GM12878 (cell line): Measurements from ENCODE around the gene GPC3. TPM values are rescaled to one million over a fixed set of nuclear protein-coding genes. Genes with fewer than 3 reads are reported as not detected.

ENCODE experiments used
- ATAC-seq: fragments of 200-7000 bp; cut with Tn5 transposase; 3 replicates; pipeline ENCODE4 v1.9.1; 2020; ENCODE audit warnings: mild to moderate bottlenecking, moderate library complexity
- BruUV-seq: library from RNA; stranded (reverse); fragments of 400-500 nt; replicated peaks from 2 replicates; lab custom pipeline; 2021; lab: Mats Ljungman, UMichigan
- CTCF ChIA-PET: fragments of 300-600 bp; sonication (Branson Sonifier 250); formaldehyde crosslinking; extraction: SDS; loops from one replicate; lab custom pipeline; 2021; ENCODE audit warnings: inconsistent platforms; lab: Yijun Ruan, JAX
- POLR2A ChIA-PET: fragments of 350-600 bp; formaldehyde crosslinking; extraction: SDS; loops from one replicate; lab custom pipeline; 2021; ENCODE audit warnings: inconsistent platforms; lab: Charles Lee
- RAD21 ChIA-PET: fragments of 300-600 bp; sonication (Branson Sonifier 250); formaldehyde crosslinking; loops from one replicate; lab custom pipeline; 2023; ENCODE audit warnings: antibody characterized with exemption; ENCODE audit not compliant: unreplicated experiment; lab: Charles Lee
- SMC1A ChIA-PET: fragments of 300-600 bp; sonication (Branson Sonifier 250); formaldehyde crosslinking; loops from one replicate; lab custom pipeline; 2023; ENCODE audit not compliant: unreplicated experiment, uncharacterized antibody; lab: Charles Lee
- DNase-seq: peaks from one replicate; pipeline ENCODE4 v3.0.0-alpha.2; 2011; ENCODE audit warnings: low read depth, low spot score
- FAIRE-seq: peaks from 3 replicates; lab custom pipeline; 2011; peaks lifted over from hg19 to GRCh38; lab: Jason Lieb, UNC
- H2AFZ ChIP-seq: 2 replicates; pipeline ENCODE4 v1.6.0; 2011; ENCODE audit warnings: low read depth, low read length, control low read depth; ENCODE audit not compliant: control insufficient read depth
- H3K27ac ChIP-seq: 2 replicates; pipeline ENCODE4 v1.5.1; 2011; ENCODE audit warnings: control low read depth; ENCODE audit not compliant: control insufficient read depth, insufficient read depth
- H3K27me3 ChIP-seq, 2 experiments: replicated peaks in 1 of 2; 2 replicates each; pipeline versions ENCODE4 v1.6.0 to v1.6.1; 2011; ENCODE audit warnings: low read length in 1 of 2; ENCODE audit not compliant: control insufficient read depth in 2 of 2, insufficient read depth in 2 of 2
- H3K36me3 ChIP-seq, 2 experiments: 2 replicates each; pipeline ENCODE4 v1.5.1; 2011; ENCODE audit warnings: low read length in 1 of 2; ENCODE audit not compliant: control insufficient read depth in 2 of 2, insufficient read depth in 2 of 2
- H3K4me1 ChIP-seq: 2 replicates; pipeline ENCODE4 v1.6.1; 2011; ENCODE audit warnings: mild to moderate bottlenecking, low read length, moderate library complexity, mixed read lengths; ENCODE audit not compliant: control insufficient read depth, insufficient read depth
- H3K4me2 ChIP-seq: 2 replicates; pipeline ENCODE4 v1.6.0; 2011; ENCODE audit warnings: control low read depth; ENCODE audit not compliant: control insufficient read depth, insufficient read depth
- H3K4me3 ChIP-seq: fragments of 200-600 bp; sonication (generic); 2 replicates; pipeline ENCODE4 v1.5.1; 2016
- H3K79me2 ChIP-seq: 2 replicates; pipeline ENCODE4 v1.6.0; 2011; ENCODE audit warnings: low read length; ENCODE audit not compliant: control insufficient read depth, insufficient read depth
- H3K9ac ChIP-seq: 2 replicates; pipeline ENCODE4 v1.8.0; 2011; ENCODE audit warnings: low read length, control low read depth, mixed read lengths; ENCODE audit not compliant: control insufficient read depth, insufficient read depth
- H3K9me3 ChIP-seq: replicated peaks from 3 replicates; pipeline ENCODE4 v1.5.1; 2011; ENCODE audit warnings: mild to moderate bottlenecking, low read length; ENCODE audit not compliant: control insufficient read depth, insufficient read depth
- H4K20me1 ChIP-seq: 2 replicates; pipeline ENCODE4 v1.6.0; 2011; ENCODE audit not compliant: control insufficient read depth, insufficient read depth
- BHLHE40 ChIP-seq, 2 experiments: fragments of 450-650 bp in 1 of 2; IDR thresholded peaks; 2 replicates each; pipeline ENCODE4 v1.6.1; 2011 to 2017; ENCODE audit warnings: low read depth in 2 of 2, borderline replicate concordance in 1 of 2, improper control_type of control experiment in 1 of 2, low read length in 1 of 2, mild to moderate bottlenecking in 1 of 2
- CBX5 ChIP-seq: sonication (generic); IDR thresholded peaks from 2 replicates; pipeline ENCODE4 v1.6.1; 2016; ENCODE audit warnings: low read depth, moderate library complexity, mild to moderate bottlenecking, inconsistent platforms
- HDAC6 ChIP-seq: fragments of 200-600 bp; sonication (generic); IDR thresholded peaks from one replicate; pipeline ENCODE4 v1.8.0; 2017; ENCODE audit warnings: antibody characterized with exemption; ENCODE audit not compliant: unreplicated experiment
- HDGF ChIP-seq: fragments of 450-650 bp; IDR thresholded peaks from 2 replicates; pipeline ENCODE4 v1.6.1; 2016; ENCODE audit warnings: antibody characterized with exemption
- MYB ChIP-seq: fragments of 150-350 bp; IDR thresholded peaks from 2 replicates; pipeline ENCODE4 v1.6.1; 2014; ENCODE audit warnings: mild to moderate bottlenecking, low read depth, low read length, borderline replicate concordance
- SUZ12 ChIP-seq: fragments of 200-600 bp; sonication (generic); IDR thresholded peaks from one replicate; pipeline ENCODE4 v1.6.1; 2018; ENCODE audit warnings: antibody characterized with exemption, mild to moderate bottlenecking; ENCODE audit not compliant: unreplicated experiment
- TBL1XR1 ChIP-seq: IDR thresholded peaks from 2 replicates; pipeline ENCODE4 v1.6.1; 2012; ENCODE audit warnings: low read depth, low read length, improper control_type of control experiment
- TCF7 ChIP-seq: IDR thresholded peaks from 2 replicates; pipeline ENCODE4 v1.6.1; 2014; ENCODE audit warnings: antibody characterized with exemption, borderline replicate concordance
- WGBS: methylation state at CpG from one replicate; pipeline ENCODE4 v1.1.6; 2016; ENCODE audit warnings: low lambda C conversion rate; ENCODE audit not compliant: insufficient replicate concordance, insufficient coverage; ENCODE audit errors: missing lambda C conversion rate; 5-methylcytosine and 5-hydroxymethylcytosine counted together
- in situ Hi-C: fragments of 300-500 bp; cut with MboI; formaldehyde crosslinking; loops from 9 replicates; pipeline ENCODE4 v1.14.3; 2018; ENCODE audit warnings: mixed read lengths
- intact Hi-C: fragments of 100-400 bp; cut with micrococcal nuclease; formaldehyde crosslinking; loops from one replicate; pipeline ENCODE4 v1.14.2; 2022; ENCODE audit not compliant: unreplicated experiment
- polyA plus RNA-seq, 11 experiments: library from polyadenylated mRNA; depleted of rRNA in 4 of 11; unstranded in 6 of 11; stranded (reverse) in 5 of 11; fragments of >200 nt; fragmentation: Nextera tagmentation in 4 of 11; fragmentation: Illumina TruSeq in 1 of 11; extraction: Ambion mirVana in 4 of 11; extraction: Trizol in 1 of 11; gene quantifications; 1 replicate in 1 of 11; 2 replicates in 10 of 11; pipeline versions ENCODE4 v1.2.1 to v1.2.3, GENCODE V29; 2011 to 2016; ENCODE audit warnings: inconsistent platforms in 2 of 11, missing spikeins in 2 of 11, low read depth in 1 of 11
- total RNA-seq, 4 experiments: library from RNA; depleted of rRNA in 3 of 4; stranded (reverse); fragments of >200 nt in 3 of 4; fragmentation: Illumina TruSeq in 1 of 4; extraction: Trizol in 1 of 4; gene quantifications; 2 replicates each; pipeline versions ENCODE4 v1.2.1 to v1.2.3, GENCODE V29; 2013 to 2021
- TF ChIP-seq, protein P1 (sequence below): IDR thresholded peaks from 2 replicates; pipeline ENCODE4 v1.6.1; 2011; ENCODE audit warnings: low read depth, low read length, improper control_type of control experiment, borderline replicate concordance
- TF ChIP-seq, protein P2 (sequence below): fragments of 450-650 bp; IDR thresholded peaks from 2 replicates; pipeline ENCODE4 v1.6.1; 2017; ENCODE audit warnings: low read depth, mild to moderate bottlenecking, moderate library complexity
- TF ChIP-seq, protein P3 (sequence below): IDR thresholded peaks from 2 replicates; pipeline ENCODE4 v1.6.1; 2012; ENCODE audit warnings: improper control_type of control experiment, low read depth, low read length; ENCODE audit not compliant: insufficient replicate concordance
- TF ChIP-seq, protein P4 (sequence below): fragments of 450-650 bp; IDR thresholded peaks from 2 replicates; pipeline ENCODE4 v1.6.1; 2014; ENCODE audit warnings: mild to moderate bottlenecking

GPC3 gene
- total and polyA plus RNA-seq, 10 of the 15 experiments (the other 5 are each of a cell fraction or from before 2014, with no cell fraction given), result 0.09 to 0.82 TPM; not detected in 8

DNA sequence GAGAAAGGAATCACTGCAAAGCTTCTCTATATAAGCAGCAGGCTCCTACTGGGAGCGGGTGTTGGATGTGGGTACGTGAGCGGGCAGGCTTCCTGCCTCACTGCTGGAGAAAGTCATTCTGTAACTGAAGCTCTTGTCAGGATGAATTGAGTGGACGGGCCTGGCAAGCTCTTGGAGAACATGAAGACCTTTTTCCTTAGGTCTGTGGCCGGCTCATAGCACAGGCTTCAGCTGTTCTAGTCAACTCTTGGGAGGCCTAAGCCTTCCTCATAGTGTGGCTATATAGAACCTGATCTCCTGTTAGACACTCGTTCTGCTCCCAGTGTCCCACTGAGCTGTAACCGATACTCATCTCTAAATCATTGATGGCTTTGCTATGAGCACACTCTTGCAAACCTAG lies 461.9 kb downstream of the GPC3 start (continued):
- TF ChIP-seq CBX5, result no peak

DNA sequence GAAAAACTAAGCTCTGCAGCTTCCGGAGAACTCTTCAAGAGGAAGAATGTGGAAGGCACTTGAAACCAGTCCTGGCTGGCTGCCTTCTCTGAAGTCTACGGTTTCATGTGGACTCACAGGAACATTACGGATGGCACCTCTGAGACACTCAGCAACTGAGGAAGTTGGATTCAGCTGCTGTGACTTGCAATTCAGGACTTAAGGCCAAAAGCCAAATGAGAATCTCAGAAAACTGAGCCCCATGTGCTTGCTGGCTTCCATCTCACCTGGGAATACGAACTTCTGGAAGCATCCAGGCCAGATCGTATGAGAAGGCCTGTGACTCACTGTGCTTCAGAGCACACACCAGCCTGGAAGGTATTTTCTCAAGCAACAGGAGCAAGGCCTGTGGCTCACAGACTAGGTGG lies 462.3 kb downstream of the GPC3 start:
- H3K4me1 ChIP-seq, result no peaks in the 10 kb centered on the region
- no peak overlapping the region for H3K4me3 ChIP-seq
- H3K4me2 ChIP-seq, result no peak overlapping the region
- H3K9ac ChIP-seq, result no peak overlapping the region
- ChIA-PET CTCF (no interaction called here), POLR2A (no interaction called here), SMC1A (no interaction called here), RAD21 (no interaction called here)
- no peak for ATAC-seq
- no peak overlapping the region for H2AFZ ChIP-seq
- no TSS peak for BruUV-seq
- H3K27ac ChIP-seq, result no peak overlapping the region
- H3K9me3 ChIP-seq, result no peaks in the 10 kb centered on the region
- no peak for DNase-seq
- H4K20me1 ChIP-seq, result no peaks in the 10 kb centered on the region
- intact Hi-C loops (no loop called here), in situ Hi-C loops (no loop called here)
- no peak for FAIRE-seq
- WGBS, result 38% methylated on average over 5 of the region's 5 CpGs
- no peaks in the 10 kb centered on the region for H3K36me3 ChIP-seq
- no peaks in the 10 kb centered on the region for H3K27me3 ChIP-seq
- no peaks in the 10 kb centered on the region for H3K79me2 ChIP-seq
- no peak for TF ChIP-seq HDAC6
- no peak for TF ChIP-seq TCF7
- TF ChIP-seq MYB, result no peak
- TF ChIP-seq HDGF, result no peak
- TF ChIP-seq, protein P1, sequence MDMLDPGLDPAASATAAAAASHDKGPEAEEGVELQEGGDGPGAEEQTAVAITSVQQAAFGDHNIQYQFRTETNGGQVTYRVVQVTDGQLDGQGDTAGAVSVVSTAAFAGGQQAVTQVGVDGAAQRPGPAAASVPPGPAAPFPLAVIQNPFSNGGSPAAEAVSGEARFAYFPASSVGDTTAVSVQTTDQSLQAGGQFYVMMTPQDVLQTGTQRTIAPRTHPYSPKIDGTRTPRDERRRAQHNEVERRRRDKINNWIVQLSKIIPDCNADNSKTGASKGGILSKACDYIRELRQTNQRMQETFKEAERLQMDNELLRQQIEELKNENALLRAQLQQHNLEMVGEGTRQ, result no peak
- no peak for TF ChIP-seq SUZ12
- TF ChIP-seq, protein P2, sequence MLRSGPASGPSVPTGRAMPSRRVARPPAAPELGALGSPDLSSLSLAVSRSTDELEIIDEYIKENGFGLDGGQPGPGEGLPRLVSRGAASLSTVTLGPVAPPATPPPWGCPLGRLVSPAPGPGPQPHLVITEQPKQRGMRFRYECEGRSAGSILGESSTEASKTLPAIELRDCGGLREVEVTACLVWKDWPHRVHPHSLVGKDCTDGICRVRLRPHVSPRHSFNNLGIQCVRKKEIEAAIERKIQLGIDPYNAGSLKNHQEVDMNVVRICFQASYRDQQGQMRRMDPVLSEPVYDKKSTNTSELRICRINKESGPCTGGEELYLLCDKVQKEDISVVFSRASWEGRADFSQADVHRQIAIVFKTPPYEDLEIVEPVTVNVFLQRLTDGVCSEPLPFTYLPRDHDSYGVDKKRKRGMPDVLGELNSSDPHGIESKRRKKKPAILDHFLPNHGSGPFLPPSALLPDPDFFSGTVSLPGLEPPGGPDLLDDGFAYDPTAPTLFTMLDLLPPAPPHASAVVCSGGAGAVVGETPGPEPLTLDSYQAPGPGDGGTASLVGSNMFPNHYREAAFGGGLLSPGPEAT, result no peak
- TF ChIP-seq, protein P3, sequence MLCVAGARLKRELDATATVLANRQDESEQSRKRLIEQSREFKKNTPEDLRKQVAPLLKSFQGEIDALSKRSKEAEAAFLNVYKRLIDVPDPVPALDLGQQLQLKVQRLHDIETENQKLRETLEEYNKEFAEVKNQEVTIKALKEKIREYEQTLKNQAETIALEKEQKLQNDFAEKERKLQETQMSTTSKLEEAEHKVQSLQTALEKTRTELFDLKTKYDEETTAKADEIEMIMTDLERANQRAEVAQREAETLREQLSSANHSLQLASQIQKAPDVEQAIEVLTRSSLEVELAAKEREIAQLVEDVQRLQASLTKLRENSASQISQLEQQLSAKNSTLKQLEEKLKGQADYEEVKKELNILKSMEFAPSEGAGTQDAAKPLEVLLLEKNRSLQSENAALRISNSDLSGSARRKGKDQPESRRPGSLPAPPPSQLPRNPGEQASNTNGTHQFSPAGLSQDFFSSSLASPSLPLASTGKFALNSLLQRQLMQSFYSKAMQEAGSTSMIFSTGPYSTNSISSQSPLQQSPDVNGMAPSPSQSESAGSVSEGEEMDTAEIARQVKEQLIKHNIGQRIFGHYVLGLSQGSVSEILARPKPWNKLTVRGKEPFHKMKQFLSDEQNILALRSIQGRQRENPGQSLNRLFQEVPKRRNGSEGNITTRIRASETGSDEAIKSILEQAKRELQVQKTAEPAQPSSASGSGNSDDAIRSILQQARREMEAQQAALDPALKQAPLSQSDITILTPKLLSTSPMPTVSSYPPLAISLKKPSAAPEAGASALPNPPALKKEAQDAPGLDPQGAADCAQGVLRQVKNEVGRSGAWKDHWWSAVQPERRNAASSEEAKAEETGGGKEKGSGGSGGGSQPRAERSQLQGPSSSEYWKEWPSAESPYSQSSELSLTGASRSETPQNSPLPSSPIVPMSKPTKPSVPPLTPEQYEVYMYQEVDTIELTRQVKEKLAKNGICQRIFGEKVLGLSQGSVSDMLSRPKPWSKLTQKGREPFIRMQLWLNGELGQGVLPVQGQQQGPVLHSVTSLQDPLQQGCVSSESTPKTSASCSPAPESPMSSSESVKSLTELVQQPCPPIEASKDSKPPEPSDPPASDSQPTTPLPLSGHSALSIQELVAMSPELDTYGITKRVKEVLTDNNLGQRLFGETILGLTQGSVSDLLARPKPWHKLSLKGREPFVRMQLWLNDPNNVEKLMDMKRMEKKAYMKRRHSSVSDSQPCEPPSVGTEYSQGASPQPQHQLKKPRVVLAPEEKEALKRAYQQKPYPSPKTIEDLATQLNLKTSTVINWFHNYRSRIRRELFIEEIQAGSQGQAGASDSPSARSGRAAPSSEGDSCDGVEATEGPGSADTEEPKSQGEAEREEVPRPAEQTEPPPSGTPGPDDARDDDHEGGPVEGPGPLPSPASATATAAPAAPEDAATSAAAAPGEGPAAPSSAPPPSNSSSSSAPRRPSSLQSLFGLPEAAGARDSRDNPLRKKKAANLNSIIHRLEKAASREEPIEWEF, result no peak
- TF ChIP-seq BHLHE40 (IDR thresholded peaks at IDR 0.05; ENCODE audit: borderline replicate concordance in 1 of 2, low read depth in 2 of 2, low read length in 1 of 2), result no peak
- TF ChIP-seq, protein P4, sequence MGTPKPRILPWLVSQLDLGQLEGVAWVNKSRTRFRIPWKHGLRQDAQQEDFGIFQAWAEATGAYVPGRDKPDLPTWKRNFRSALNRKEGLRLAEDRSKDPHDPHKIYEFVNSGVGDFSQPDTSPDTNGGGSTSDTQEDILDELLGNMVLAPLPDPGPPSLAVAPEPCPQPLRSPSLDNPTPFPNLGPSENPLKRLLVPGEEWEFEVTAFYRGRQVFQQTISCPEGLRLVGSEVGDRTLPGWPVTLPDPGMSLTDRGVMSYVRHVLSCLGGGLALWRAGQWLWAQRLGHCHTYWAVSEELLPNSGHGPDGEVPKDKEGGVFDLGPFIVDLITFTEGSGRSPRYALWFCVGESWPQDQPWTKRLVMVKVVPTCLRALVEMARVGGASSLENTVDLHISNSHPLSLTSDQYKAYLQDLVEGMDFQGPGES, result no peak
- no peak for TF ChIP-seq TBL1XR1
